HL-60 (cell line): ENCODE data around the gene SMURF2.
"Not testable (repeated sequence)": the region's sequence is repeated elsewhere in the genome, so short reads cannot be mapped to it uniquely, and the experiment has no call there.

Source experiments
- DNase-seq, 2 experiments: peaks; one replicate each; pipeline ENCODE4 v3.0.0-alpha.2; 2010 to 2020; ENCODE audit warnings: low read depth in 1 of 2, low spot score in 1 of 2
- H3K27ac ChIP-seq: fragments of 250-450 bp; sonication (Bioruptor Pico); replicated peaks from 2 replicates; pipeline ENCODE4 v1.5.1; 2020; ENCODE audit warnings: mild to moderate bottlenecking, moderate library complexity
- H3K27me3 ChIP-seq: fragments of 250-450 bp; sonication (Bioruptor Pico); 2 replicates; pipeline ENCODE4 v1.5.1; 2021; ENCODE audit warnings: mild to moderate bottlenecking, moderate library complexity; ENCODE audit not compliant: insufficient read depth, poor library complexity, severe bottlenecking
- H3K4me3 ChIP-seq: replicated peaks from 2 replicates; pipeline ENCODE4 v1.5.1; 2011; ENCODE audit warnings: mild to moderate bottlenecking, control low read depth, low read length; ENCODE audit not compliant: insufficient read depth
- GABPA ChIP-seq: IDR thresholded peaks from 2 replicates; pipeline ENCODE4 v1.6.1; 2012; ENCODE audit warnings: low read depth
- POLR2AphosphoS5 ChIP-seq: IDR thresholded peaks from 2 replicates; pipeline ENCODE4 v1.6.1; 2012; ENCODE audit warnings: low read depth
- SPI1 ChIP-seq: IDR thresholded peaks from 2 replicates; pipeline ENCODE4 v1.6.1; 2012; ENCODE audit warnings: low read depth, mild to moderate bottlenecking, borderline replicate concordance
- TF ChIP-seq, protein P1 (sequence below): IDR thresholded peaks from one replicate; pipeline ENCODE4 v1.5.1; 2011; ENCODE audit warnings: low read length, control low read depth, inconsistent platforms; ENCODE audit not compliant: insufficient read depth
- TF ChIP-seq, protein P2 (sequence below): IDR thresholded peaks from 2 replicates; pipeline ENCODE4 v1.6.1; 2012; ENCODE audit warnings: low read depth; ENCODE audit not compliant: insufficient replicate concordance

The SMURF2 gene

DNA sequence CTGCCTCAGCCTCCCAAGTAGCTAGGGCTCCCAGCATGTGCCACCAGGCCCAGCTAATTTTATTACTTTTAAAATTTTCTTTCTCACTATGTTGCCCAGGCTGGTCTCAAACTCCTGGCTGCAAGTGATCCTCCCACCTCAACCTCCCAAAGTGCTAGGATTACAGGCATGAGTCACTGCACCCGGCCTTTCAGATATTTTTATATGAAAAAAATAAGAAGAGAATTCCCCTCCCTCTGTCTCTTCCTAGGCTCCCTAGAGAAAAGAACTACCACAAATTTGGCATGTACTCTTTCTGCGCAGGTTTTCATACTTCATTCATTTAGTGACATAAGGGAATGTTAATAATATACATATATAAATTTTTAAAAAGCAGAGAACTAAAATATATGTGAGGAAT, 21.7 kb upstream of the SMURF2 start:
- DNase-seq = no peak
- TF ChIP-seq SPI1 = no peak
- TF ChIP-seq POLR2AphosphoS5 = no peak
- no peak for TF ChIP-seq GABPA
- TF ChIP-seq, protein P1, sequence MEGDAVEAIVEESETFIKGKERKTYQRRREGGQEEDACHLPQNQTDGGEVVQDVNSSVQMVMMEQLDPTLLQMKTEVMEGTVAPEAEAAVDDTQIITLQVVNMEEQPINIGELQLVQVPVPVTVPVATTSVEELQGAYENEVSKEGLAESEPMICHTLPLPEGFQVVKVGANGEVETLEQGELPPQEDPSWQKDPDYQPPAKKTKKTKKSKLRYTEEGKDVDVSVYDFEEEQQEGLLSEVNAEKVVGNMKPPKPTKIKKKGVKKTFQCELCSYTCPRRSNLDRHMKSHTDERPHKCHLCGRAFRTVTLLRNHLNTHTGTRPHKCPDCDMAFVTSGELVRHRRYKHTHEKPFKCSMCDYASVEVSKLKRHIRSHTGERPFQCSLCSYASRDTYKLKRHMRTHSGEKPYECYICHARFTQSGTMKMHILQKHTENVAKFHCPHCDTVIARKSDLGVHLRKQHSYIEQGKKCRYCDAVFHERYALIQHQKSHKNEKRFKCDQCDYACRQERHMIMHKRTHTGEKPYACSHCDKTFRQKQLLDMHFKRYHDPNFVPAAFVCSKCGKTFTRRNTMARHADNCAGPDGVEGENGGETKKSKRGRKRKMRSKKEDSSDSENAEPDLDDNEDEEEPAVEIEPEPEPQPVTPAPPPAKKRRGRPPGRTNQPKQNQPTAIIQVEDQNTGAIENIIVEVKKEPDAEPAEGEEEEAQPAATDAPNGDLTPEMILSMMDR = no peak
- Histone ChIP-seq H3K27ac (no peak overlapping the region), H3K27me3 (no peaks in the 10 kb centered on the region), H3K4me3 (no peak overlapping the region)

DNA sequence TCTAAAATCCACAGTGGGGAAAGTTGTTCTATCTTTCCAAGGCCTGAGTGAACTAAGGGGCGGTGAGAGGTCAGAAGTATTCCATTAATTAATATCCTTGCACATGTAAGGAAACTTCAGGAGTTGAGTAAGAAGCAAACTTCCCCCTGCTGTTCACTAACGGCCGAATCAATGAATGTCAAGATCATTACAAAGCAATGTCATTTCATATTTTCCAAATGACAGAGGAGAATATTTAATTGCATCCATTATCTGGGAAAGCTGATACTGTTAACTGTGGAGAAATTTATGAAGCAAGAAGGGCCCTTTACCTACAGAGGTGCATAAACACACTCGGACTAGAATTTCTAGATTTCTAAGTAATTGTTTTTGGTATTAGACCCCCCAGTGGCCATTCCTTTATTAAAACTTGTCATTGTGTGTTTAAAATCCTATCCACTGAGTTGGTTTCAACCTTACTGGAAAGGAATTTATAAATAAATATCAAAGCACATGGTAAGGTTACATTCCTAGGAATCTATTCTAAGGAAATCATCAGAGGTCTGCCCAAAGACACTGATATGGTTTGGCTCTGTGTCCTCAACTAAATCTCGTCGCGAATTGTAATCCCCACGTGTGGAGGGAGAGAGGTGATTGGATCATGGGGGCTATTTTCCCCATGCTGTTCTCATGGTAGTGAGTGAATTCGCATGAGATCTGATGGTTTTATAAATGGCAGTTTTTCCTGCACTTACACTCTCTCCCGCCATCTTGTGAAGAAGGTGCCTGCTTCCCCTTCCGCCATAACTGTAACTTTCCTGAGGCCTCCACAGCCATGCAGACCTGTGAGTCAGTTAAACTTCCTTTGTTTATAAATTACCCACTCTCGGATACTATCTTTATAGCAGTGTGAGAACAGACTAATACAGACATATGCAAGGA, 20.4 kb upstream of the SMURF2 start:
- no peak for TF ChIP-seq POLR2AphosphoS5
- no peak for TF ChIP-seq SPI1
- TF ChIP-seq, protein P1 = no peak
- TF ChIP-seq, protein P2, sequence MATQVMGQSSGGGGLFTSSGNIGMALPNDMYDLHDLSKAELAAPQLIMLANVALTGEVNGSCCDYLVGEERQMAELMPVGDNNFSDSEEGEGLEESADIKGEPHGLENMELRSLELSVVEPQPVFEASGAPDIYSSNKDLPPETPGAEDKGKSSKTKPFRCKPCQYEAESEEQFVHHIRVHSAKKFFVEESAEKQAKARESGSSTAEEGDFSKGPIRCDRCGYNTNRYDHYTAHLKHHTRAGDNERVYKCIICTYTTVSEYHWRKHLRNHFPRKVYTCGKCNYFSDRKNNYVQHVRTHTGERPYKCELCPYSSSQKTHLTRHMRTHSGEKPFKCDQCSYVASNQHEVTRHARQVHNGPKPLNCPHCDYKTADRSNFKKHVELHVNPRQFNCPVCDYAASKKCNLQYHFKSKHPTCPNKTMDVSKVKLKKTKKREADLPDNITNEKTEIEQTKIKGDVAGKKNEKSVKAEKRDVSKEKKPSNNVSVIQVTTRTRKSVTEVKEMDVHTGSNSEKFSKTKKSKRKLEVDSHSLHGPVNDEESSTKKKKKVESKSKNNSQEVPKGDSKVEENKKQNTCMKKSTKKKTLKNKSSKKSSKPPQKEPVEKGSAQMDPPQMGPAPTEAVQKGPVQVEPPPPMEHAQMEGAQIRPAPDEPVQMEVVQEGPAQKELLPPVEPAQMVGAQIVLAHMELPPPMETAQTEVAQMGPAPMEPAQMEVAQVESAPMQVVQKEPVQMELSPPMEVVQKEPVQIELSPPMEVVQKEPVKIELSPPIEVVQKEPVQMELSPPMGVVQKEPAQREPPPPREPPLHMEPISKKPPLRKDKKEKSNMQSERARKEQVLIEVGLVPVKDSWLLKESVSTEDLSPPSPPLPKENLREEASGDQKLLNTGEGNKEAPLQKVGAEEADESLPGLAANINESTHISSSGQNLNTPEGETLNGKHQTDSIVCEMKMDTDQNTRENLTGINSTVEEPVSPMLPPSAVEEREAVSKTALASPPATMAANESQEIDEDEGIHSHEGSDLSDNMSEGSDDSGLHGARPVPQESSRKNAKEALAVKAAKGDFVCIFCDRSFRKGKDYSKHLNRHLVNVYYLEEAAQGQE = no peak
- no peak for TF ChIP-seq GABPA
- no peak for DNase-seq
- Histone ChIP-seq H3K27ac (no peak overlapping the region), H3K4me3 (no peak overlapping the region), H3K27me3 (no peaks in the 10 kb centered on the region)

DNA sequence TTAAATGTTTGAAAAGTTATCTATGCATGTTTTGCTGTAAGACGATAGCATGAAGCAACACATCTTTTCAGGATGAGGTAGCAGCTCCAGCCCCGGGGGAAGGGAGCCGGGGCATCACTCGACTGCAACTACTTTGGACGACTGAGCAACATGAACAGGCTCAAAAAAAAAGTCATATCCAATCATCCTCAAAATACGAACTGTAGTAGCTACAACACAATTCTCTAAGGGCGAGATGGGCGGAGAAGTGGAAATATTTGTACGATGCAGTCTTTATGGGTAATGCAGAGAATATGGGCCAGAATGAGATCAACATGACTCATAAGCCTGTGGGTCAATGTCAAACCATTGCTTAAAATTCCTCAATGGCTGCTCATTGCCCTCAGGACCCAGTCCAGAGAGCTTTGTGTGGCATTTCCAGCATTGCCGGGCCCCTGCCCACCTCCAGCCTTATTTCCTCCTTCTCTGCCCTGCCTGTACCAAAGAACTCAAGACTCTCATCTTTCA, 17.7 kb upstream of the SMURF2 start:
- H3K4me3 ChIP-seq = no peak overlapping the region
- H3K27me3 ChIP-seq = no peaks in the 10 kb centered on the region
- no peak overlapping the region for H3K27ac ChIP-seq
- TF ChIP-seq, protein P1 = no peak
- TF ChIP-seq SPI1 (no peak), GABPA (no peak)
- no peak for DNase-seq

DNA sequence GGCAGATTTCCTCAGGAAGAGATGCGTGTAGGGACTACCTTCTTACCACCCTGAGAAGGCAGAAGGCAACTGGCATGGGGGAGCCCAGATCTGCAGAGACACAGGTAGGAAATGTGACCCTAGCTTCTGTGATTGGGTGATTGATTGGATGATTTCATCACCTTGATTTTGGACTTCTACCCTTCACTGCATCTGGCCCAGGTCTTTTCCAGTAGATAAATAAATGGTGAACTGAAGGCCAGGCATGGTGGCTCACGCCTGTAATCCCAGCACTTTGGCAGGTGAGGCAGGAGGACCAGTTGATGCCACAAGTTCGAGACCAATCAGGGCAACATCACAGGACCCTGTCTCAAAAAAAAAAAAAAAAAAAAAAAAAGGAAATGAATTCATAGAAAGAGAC, 14.7 kb upstream of the SMURF2 start:
- TF ChIP-seq, protein P1 = no peak
- no peak for TF ChIP-seq POLR2AphosphoS5
- TF ChIP-seq GABPA = no peak
- TF ChIP-seq, protein P2 = no peak
- TF ChIP-seq SPI1 = no peak
- DNase-seq = no peak
- Histone ChIP-seq H3K27ac (no peak overlapping the region), H3K27me3 (no peaks in the 10 kb centered on the region), H3K4me3 (no peak overlapping the region)

DNA sequence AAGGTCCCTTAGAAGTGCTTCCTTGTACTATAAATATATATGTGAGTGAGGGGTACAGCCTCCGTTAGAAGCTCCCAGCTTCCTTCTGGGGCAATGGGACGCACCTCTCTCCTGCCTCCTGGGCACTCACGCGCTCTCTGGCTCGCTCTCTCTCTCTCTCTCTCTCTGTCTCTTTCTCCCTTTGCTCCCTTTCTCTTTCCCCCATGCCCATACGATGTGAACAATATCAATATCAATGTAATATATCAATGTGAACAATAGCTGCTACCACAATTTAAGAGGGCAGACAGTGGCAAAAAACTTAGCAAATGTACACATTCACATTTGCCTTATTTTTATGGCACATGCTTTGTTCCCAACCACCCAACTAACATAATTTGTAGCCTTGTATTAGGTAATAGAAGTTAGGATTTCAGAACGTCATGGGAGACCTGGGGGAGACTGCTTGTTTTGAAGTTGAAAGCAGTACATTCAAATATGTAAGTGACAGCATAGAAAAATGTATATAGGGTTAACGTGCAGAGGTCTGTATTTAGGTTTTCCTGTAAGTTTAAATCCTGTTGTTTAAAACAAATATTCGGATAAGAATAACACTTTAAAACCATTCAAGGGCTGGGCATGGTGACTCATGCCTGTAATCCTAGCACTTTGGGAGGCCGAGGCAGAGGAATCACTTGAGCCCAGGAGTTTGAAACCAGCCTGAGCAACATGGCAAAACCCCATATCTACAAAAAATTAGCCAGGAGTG, 8.9 kb upstream of the SMURF2 start:
- not testable (repeated sequence) for DNase-seq, H3K4me3 ChIP-seq, H3K27me3 ChIP-seq, H3K27ac ChIP-seq
